ENCODE measurements around the gene SULT2A1.

DNA sequence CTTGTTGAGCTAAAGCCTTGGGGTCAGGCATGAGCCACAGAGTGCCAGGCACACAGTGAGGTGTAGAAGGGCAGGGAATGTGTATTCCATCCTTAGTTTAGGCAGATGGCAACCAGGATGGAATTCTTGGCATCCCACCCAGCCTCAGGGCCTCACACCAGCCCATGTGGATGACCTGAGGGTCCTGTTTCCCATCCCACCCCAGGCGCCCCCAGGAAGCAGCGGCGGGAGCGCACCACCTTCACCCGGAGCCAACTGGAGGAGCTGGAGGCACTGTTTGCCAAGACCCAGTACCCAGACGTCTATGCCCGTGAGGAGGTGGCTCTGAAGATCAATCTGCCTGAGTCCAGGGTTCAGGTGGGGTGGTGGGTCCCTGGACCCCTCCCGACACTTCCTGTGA, 50.1 kb downstream of the SULT2A1 start:
- TF ChIP-seq, protein P1, sequence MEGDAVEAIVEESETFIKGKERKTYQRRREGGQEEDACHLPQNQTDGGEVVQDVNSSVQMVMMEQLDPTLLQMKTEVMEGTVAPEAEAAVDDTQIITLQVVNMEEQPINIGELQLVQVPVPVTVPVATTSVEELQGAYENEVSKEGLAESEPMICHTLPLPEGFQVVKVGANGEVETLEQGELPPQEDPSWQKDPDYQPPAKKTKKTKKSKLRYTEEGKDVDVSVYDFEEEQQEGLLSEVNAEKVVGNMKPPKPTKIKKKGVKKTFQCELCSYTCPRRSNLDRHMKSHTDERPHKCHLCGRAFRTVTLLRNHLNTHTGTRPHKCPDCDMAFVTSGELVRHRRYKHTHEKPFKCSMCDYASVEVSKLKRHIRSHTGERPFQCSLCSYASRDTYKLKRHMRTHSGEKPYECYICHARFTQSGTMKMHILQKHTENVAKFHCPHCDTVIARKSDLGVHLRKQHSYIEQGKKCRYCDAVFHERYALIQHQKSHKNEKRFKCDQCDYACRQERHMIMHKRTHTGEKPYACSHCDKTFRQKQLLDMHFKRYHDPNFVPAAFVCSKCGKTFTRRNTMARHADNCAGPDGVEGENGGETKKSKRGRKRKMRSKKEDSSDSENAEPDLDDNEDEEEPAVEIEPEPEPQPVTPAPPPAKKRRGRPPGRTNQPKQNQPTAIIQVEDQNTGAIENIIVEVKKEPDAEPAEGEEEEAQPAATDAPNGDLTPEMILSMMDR (IDR thresholded peaks at IDR 0.05): no peak
- TF ChIP-seq ZFX (IDR thresholded peaks at IDR 0.05; ENCODE audit: borderline replicate concordance): no peak

Measured in 22Rv1 (cell line).